ENCODE data around the gene TET1.

DNA sequence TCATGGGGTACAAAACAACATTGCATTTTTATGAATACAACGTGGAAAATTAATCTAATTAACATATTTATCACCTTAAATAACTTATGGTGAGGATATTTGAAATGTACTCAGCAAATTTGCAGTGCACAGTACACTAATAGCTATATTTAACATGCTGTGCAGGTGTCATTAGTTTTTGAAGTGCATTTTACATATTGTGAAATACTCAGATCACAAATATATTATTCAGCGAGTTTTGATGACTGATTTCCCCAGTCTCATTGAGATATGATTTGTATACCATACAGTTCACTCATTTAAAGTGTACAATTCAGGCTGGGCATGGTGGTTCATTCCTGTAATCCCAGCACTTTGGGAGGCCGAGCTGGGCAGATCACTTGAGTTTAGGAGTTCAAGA, 59.5 kb downstream of the TET1 start:
- TF ChIP-seq POLR2AphosphoS5 (IDR thresholded peaks at IDR 0.05; ENCODE audit: low read depth, low read length) (no peak), REST (IDR thresholded peaks at IDR 0.05; ENCODE audit: insufficient read depth in 1 of 2, low read depth in 2 of 2, low read length in 2 of 2) (no peak)

Data from PFSK-1 (cell line).